WTC11 (cell line): ENCODE results near the gene AGTR1. TPM values are rescaled to one million over a fixed set of nuclear protein-coding genes. Genes with fewer than 3 reads are reported as not detected.

Experiments
- ATAC-seq: fragments of 200-7000 bp; cut with Tn5 transposase; 2 replicates; pipeline ENCODE4 v1.10.0; 2021; ENCODE audit warnings: mild to moderate bottlenecking, moderate library complexity
- CTCF ChIA-PET: fragments of 300-600 bp; sonication (Branson Sonifier 250); formaldehyde crosslinking; loops from one replicate; lab custom pipeline; 2021; ENCODE audit warnings: antibody characterized with exemption; lab: Charles Lee
- POLR2A ChIA-PET: fragments of 350-600 bp; sonication (Branson Sonifier 250); formaldehyde crosslinking; loops from one replicate; lab custom pipeline; 2021; ENCODE audit warnings: antibody characterized with exemption; lab: Charles Lee
- DNase-seq: peaks from one replicate; pipeline ENCODE4 v3.0.0; 2021; ENCODE audit warnings: low spot score
- H3K27ac Mint-ChIP-seq: 2 replicates; pipeline ENCODE4 v1.8.0; 2021; ENCODE audit warnings: mixed read lengths
- H3K27me3 Mint-ChIP-seq: 2 replicates; pipeline ENCODE4 v1.8.0; 2021; ENCODE audit warnings: low read depth, mild to moderate bottlenecking, moderate library complexity, mixed read lengths
- H3K36me3 Mint-ChIP-seq: 2 replicates; pipeline ENCODE4 v1.8.0; 2021; ENCODE audit warnings: mixed read lengths
- H3K4me1 Mint-ChIP-seq: 2 replicates; pipeline ENCODE4 v1.8.0; 2022; ENCODE audit warnings: mixed read lengths
- H3K4me3 Mint-ChIP-seq: 2 replicates; pipeline ENCODE4 v1.8.0; 2021; ENCODE audit warnings: mild to moderate bottlenecking, moderate library complexity, mixed read lengths
- H3K9me3 Mint-ChIP-seq: 2 replicates; pipeline ENCODE4 v1.8.0; 2021; ENCODE audit warnings: mixed read lengths
- AR ChIP-seq: fragments of 250-450 bp; sonication (Bioruptor Pico); IDR thresholded peaks from 2 replicates; pipeline ENCODE4 v1.9.0; 2021; ENCODE audit warnings: mild to moderate bottlenecking
- CDX4 ChIP-seq: fragments of 250-450 bp; sonication (Bioruptor Pico); IDR thresholded peaks from 2 replicates; pipeline ENCODE4 v1.9.0; 2021; ENCODE audit warnings: moderate library complexity, mild to moderate bottlenecking, inconsistent platforms, borderline replicate concordance
- CREM ChIP-seq: sonication (generic); formaldehyde crosslinking; IDR thresholded peaks from 2 replicates; pipeline ENCODE4 v1.8.1; 2022; ENCODE audit warnings: mild to moderate bottlenecking, missing genetic modification reagents, moderate library complexity
- ETV6 ChIP-seq: sonication (generic); formaldehyde crosslinking; IDR thresholded peaks from 2 replicates; pipeline ENCODE4 v1.8.1; 2022; ENCODE audit warnings: mild to moderate bottlenecking, missing genetic modification reagents
- FOXJ3 ChIP-seq: sonication (generic); formaldehyde crosslinking; IDR thresholded peaks from 2 replicates; pipeline ENCODE4 v1.9.0; 2021; ENCODE audit warnings: missing genetic modification reagents, mild to moderate bottlenecking, borderline replicate concordance
- HMGXB4 ChIP-seq: sonication (generic); formaldehyde crosslinking; IDR thresholded peaks from 2 replicates; pipeline ENCODE4 v1.8.1; 2023; ENCODE audit warnings: mild to moderate bottlenecking, moderate library complexity, missing genetic modification reagents
- IRF2 ChIP-seq: sonication (generic); formaldehyde crosslinking; IDR thresholded peaks from 2 replicates; pipeline ENCODE4 v1.8.0; 2022; ENCODE audit warnings: low read depth, missing genetic modification reagents, borderline replicate concordance
- JAZF1 ChIP-seq: fragments of 250-450 bp; sonication (Bioruptor Pico); IDR thresholded peaks from 2 replicates; pipeline ENCODE4 v1.9.0; 2021; ENCODE audit warnings: moderate library complexity, mild to moderate bottlenecking, inconsistent platforms
- KAT7 ChIP-seq: sonication (generic); formaldehyde crosslinking; IDR thresholded peaks from 2 replicates; pipeline ENCODE4 v1.8.1; 2023; ENCODE audit warnings: missing genetic modification reagents, mild to moderate bottlenecking, borderline replicate concordance
- MXD4 ChIP-seq: fragments of 250-450 bp; sonication (Bioruptor Pico); IDR thresholded peaks from 2 replicates; pipeline ENCODE4 v1.8.0; 2021; ENCODE audit warnings: mild to moderate bottlenecking, moderate library complexity, borderline replicate concordance
- NFE2L1 ChIP-seq: sonication (generic); formaldehyde crosslinking; IDR thresholded peaks from 2 replicates; pipeline ENCODE4 v1.8.1; 2023; ENCODE audit warnings: missing genetic modification reagents
- NR1H2 ChIP-seq: sonication (generic); formaldehyde crosslinking; IDR thresholded peaks from 2 replicates; pipeline ENCODE4 v1.9.0; 2021; ENCODE audit warnings: mild to moderate bottlenecking, moderate library complexity, missing genetic modification reagents
- NR3C1 ChIP-seq: sonication (generic); formaldehyde crosslinking; conservative IDR thresholded peaks from 2 replicates; pipeline ENCODE4 v1.8.1; 2023; ENCODE audit warnings: low read depth, mild to moderate bottlenecking, missing genetic modification reagents
- STAT6 ChIP-seq: sonication (generic); formaldehyde crosslinking; conservative IDR thresholded peaks from 2 replicates; pipeline ENCODE4 v1.8.1; 2023; ENCODE audit warnings: mild to moderate bottlenecking, low read depth, missing genetic modification reagents, moderate library complexity
- ZBTB43 ChIP-seq: sonication (generic); formaldehyde crosslinking; IDR thresholded peaks from 2 replicates; pipeline ENCODE4 v1.8.1; 2023; ENCODE audit warnings: mild to moderate bottlenecking, missing genetic modification reagents
- ZNF121 ChIP-seq: sonication (generic); formaldehyde crosslinking; IDR thresholded peaks from 2 replicates; pipeline ENCODE4 v1.8.0; 2023; ENCODE audit warnings: missing genetic modification reagents
- ZNF396 ChIP-seq: fragments of 250-450 bp; sonication (Bioruptor Pico); IDR thresholded peaks from 2 replicates; pipeline ENCODE4 v1.8.0; 2021; ENCODE audit warnings: mild to moderate bottlenecking, moderate library complexity, borderline replicate concordance
- total RNA-seq: library from RNA; stranded (reverse); gene quantifications from 3 replicates; pipeline ENCODE4 v1.2.3, GENCODE V29; 2021

AGTR1 gene
- total RNA-seq, 1 experiment from 2014 or later, result 0.13 TPM

GRCh38 chr3:148648685-148649352 is 48.9 kb upstream of the AGTR1 start (continued):
- no peak for TF ChIP-seq STAT6

GRCh38 chr3:148651549-148651948 is 46.2 kb upstream of the AGTR1 start:
- ChIA-PET POLR2A (no interaction called here), CTCF (no interaction called here)
- Mint-ChIP-seq H3K27me3 (no peaks in the 10 kb centered on the region), H3K4me1 (0 out of 2 replicates have a peak, but pooled peaks cover 4% of the 10 kb centered on the region), H3K36me3 (no peaks in the 10 kb centered on the region), H3K27ac (no peak overlapping the region), H3K4me3 (no peak overlapping the region), H3K9me3 (peaks cover 12% of the 10 kb centered on the region; the same call in 1 of the 2 replicates)
- no peak for DNase-seq
- no peak for ATAC-seq
- TF ChIP-seq ETV6 (CRISPR knock-in tag) (no peak), FOXJ3 (CRISPR knock-in tag) (no peak), ZNF121 (CRISPR knock-in tag) (no peak), CREM (CRISPR knock-in tag) (no peak), IRF2 (CRISPR knock-in tag) (no peak), ZBTB43 (no peak), MXD4 (CRISPR knock-in tag) (no peak), ZNF396 (no peak), AR (CRISPR knock-in tag) (no peak), NR3C1 (CRISPR knock-in tag) (no peak), CDX4 (CRISPR knock-in tag) (no peak), JAZF1 (CRISPR knock-in tag) (no peak), KAT7 (no peak), HMGXB4 (CRISPR knock-in tag) (no peak), NR1H2 (CRISPR knock-in tag) (no peak), NFE2L1 (CRISPR knock-in tag) (no peak)
